H1 (cell line): ENCODE data around the gene RICTOR. TPM values are rescaled to one million over a fixed set of nuclear protein-coding genes. Genes with fewer than 3 reads are reported as not detected.

Source experiments
- JUN ChIP-seq: IDR thresholded peaks from 2 replicates; pipeline ENCODE4 v1.6.1; 2011; ENCODE audit warnings: low read depth, mild to moderate bottlenecking, improper control_type of control experiment, low read length
- PHF8 ChIP-seq: fragments of 200-600 bp; sonication (generic); conservative IDR thresholded peaks from 2 replicates; pipeline ENCODE4 v1.7.1; 2012; ENCODE audit warnings: low read depth, mild to moderate bottlenecking, inconsistent platforms, low read length, moderate library complexity
- TCF12 ChIP-seq: IDR thresholded peaks from 2 replicates; pipeline ENCODE4 v1.6.1; 2011; ENCODE audit warnings: low read depth, mild to moderate bottlenecking, low read length
- polyA plus RNA-seq, 7 experiments: library from polyadenylated mRNA; depleted of rRNA in 3 of 7; stranded (reverse) in 5 of 7; unstranded in 2 of 7; fragments of >200 nt in 5 of 7; fragments of 200-250 nt in 2 of 7; gene quantifications; 1 replicate in 5 of 7; 2 replicates in 1 of 7; 4 replicates in 1 of 7; pipeline versions ENCODE4 v1.2.1 to v1.2.3, GENCODE V29; 2011 to 2013; ENCODE audit warnings: missing spikeins in 2 of 7, mixed read lengths in 2 of 7
- total RNA-seq: library from RNA; stranded (reverse); fragmentation: NEBNext Ultra II Directional; extraction: Animal tissue kit (Norgen Biotek cat#: 25700); gene quantifications from 2 replicates; pipeline ENCODE4 v1.2.1, GENCODE V29; 2021
- TF ChIP-seq, protein P1 (sequence below): IDR thresholded peaks from 2 replicates; pipeline ENCODE4 v1.6.1; 2011; ENCODE audit warnings: low read depth, mild to moderate bottlenecking, low read length; ENCODE audit not compliant: insufficient read depth

RICTOR gene
- total and polyA plus RNA-seq, 2 of the 8 experiments (the other 6 are each of a cell fraction or from before 2014, with no cell fraction given): 4.3 to 26.6 TPM

DNA sequence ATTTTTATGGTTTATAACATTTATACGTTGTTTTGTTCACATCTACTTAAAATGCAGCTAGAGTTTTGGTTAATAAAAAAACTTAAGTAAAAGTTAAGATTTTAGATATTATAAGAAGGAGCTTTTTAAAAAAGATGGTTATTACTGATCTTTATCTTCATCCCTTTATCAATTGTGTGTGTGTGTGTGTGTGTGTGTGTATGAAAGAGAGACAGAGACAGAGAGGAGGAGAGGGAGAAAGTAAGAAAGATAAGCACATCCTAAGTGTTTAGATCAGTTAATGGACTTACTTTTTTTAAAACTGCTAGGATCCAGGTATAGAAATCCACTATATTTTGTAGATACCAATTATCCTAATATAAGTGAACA is 45.8 kb upstream of the RICTOR start (continued):
- no peak for TF ChIP-seq PHF8
- TF ChIP-seq JUN: no peak
- no peak for TF ChIP-seq TCF12
- TF ChIP-seq, protein P1, sequence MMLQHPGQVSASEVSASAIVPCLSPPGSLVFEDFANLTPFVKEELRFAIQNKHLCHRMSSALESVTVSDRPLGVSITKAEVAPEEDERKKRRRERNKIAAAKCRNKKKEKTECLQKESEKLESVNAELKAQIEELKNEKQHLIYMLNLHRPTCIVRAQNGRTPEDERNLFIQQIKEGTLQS: no peak
